CD4-positive, CD25-positive, alpha-beta regulatory T cell (primary cell): ENCODE measurements around the gene CITED4. TPM values are rescaled to one million over a fixed set of nuclear protein-coding genes. Genes with fewer than 3 reads are reported as not detected.

Experiments used
- ATAC-seq, 2 donors: fragments of 150-1000 bp; cut with Tn5 transposase; one replicate each; pipeline ENCODE4 v1.10.0; 2021; ENCODE audit warnings: low read depth in 2 of 2, moderate number of reproducible peaks in 2 of 2, moderate library complexity in 1 of 2
- DNase-seq, 3 donors: peaks; one replicate each; pipeline versions ENCODE4 v3.0.0 to v3.0.0-alpha.2; 2012 to 2022; ENCODE audit warnings: mixed read lengths in 1 of 3
- H3K27ac ChIP-seq: one replicate; pipeline ENCODE4 v1.7.0; 2013; ENCODE audit warnings: mild to moderate bottlenecking, low read length; ENCODE audit not compliant: insufficient read depth, poor library complexity, severe bottlenecking
- H3K27me3 ChIP-seq: one replicate; pipeline ENCODE4 v1.7.0; 2013; ENCODE audit warnings: low read length; ENCODE audit not compliant: control insufficient read depth, insufficient read depth
- H3K36me3 ChIP-seq: one replicate; pipeline ENCODE4 v1.7.0; 2013; ENCODE audit warnings: mild to moderate bottlenecking, low read length, moderate library complexity; ENCODE audit not compliant: control insufficient read depth, insufficient read depth
- H3K4me1 ChIP-seq: 2 replicates; pipeline ENCODE4 v1.7.0; 2013; ENCODE audit warnings: mild to moderate bottlenecking, low read length; ENCODE audit not compliant: insufficient read depth, control insufficient read depth, poor library complexity, severe bottlenecking
- H3K4me3 ChIP-seq: one replicate; pipeline ENCODE4 v1.7.0; 2013; ENCODE audit warnings: low read depth, mild to moderate bottlenecking, low read length, moderate library complexity
- H3K9me3 ChIP-seq, 2 experiments: 1 replicate in 1 of 2; 2 replicates in 1 of 2; pipeline ENCODE4 v1.7.0; 2013; ENCODE audit warnings: low read length in 2 of 2, mild to moderate bottlenecking in 1 of 2, moderate library complexity in 1 of 2; ENCODE audit not compliant: control insufficient read depth in 2 of 2
- H3K27ac Mint-ChIP-seq, 3 donors: one replicate each; pipeline ENCODE4 v1.8.0; 2020 to 2022; ENCODE audit warnings: mild to moderate bottlenecking in 3 of 3, mixed read lengths in 3 of 3, moderate library complexity in 2 of 3
- H3K27me3 Mint-ChIP-seq: one replicate; pipeline ENCODE4 v1.8.0; 2022; ENCODE audit warnings: mild to moderate bottlenecking, mixed read lengths
- H3K36me3 Mint-ChIP-seq: one replicate; pipeline ENCODE4 v1.8.0; 2020; ENCODE audit warnings: mixed read lengths
- H3K4me1 Mint-ChIP-seq, 4 donors: one replicate each; pipeline ENCODE4 v1.8.0; 2020 to 2022; ENCODE audit warnings: mixed read lengths in 4 of 4, mild to moderate bottlenecking in 1 of 4
- H3K4me3 Mint-ChIP-seq, 4 donors: one replicate each; pipeline ENCODE4 v1.8.0; 2020 to 2022; ENCODE audit warnings: mild to moderate bottlenecking in 4 of 4, mixed read lengths in 4 of 4, moderate library complexity in 3 of 4
- H3K9me3 Mint-ChIP-seq, 7 donors: one replicate each; pipeline ENCODE4 v1.8.0; 2020 to 2022; ENCODE audit warnings: mixed read lengths in 7 of 7, mild to moderate bottlenecking in 3 of 7, moderate library complexity in 2 of 7
- polyA plus RNA-seq, 4 donors: library from polyadenylated mRNA; unstranded; fragments of 300-500 nt; fragmentation: Illumina TruSeq; gene quantifications; one replicate each; pipeline ENCODE4 v1.2.3, GENCODE V29; 2021
- total RNA-seq: library from RNA; stranded (reverse); gene quantifications from one replicate; pipeline ENCODE4 v1.2.3, GENCODE V29; 2022

CITED4 gene
- total RNA-seq (14.8 TPM), polyA plus RNA-seq (10 to 100 TPM in 3 of 4 donors, 1 to 10 TPM in 1; 7.0 to 15.8 (median 13.3) TPM)

- no peaks in the 10 kb centered on the region for H3K9me3 Mint-ChIP-seq
- no peaks in the 10 kb centered on the region for H3K36me3 Mint-ChIP-seq
- DNase-seq (peak; percentile 92 to 96 (median 95)), ATAC-seq (peak; percentile 88 to 89)
- H3K36me3 ChIP-seq, result no peaks in the 10 kb centered on the region
- H3K9me3 ChIP-seq, result no peaks in the 10 kb centered on the region
- H3K4me1 Mint-ChIP-seq, result peaks cover 0 to 24% (median 16%) of the 10 kb centered on the region in 4 donors
- H3K27me3 Mint-ChIP-seq, result peaks cover 15% of the 10 kb centered on the region
- peaks cover 15% of the 10 kb centered on the region for H3K4me1 ChIP-seq
- no peaks in the 10 kb centered on the region for H3K27me3 ChIP-seq
- peak within 1 kb of the TSS; percentile 78 for H3K27ac ChIP-seq
- peak within 1 kb of the TSS; percentile 78 for H3K4me3 ChIP-seq
- peak within 1 kb of the TSS; percentile 96 to 100 (median 99) for H3K27ac Mint-ChIP-seq
- H3K4me3 Mint-ChIP-seq, result peak within 1 kb of the TSS; percentile 96 to 98 (median 98)
These were observed at the start of gene CITED4 for GRCh38 chr1:40862008-40862863. CITED4 (minus strand) TSS chr1:40862363; CDS start chr1:40862127, 236 bp downstream.

- Histone ChIP-seq H3K27ac (no peak overlapping the region), H3K4me1 (no peaks in the 10 kb centered on the region), H3K4me3 (no peak overlapping the region), H3K27me3 (no peaks in the 10 kb centered on the region), H3K9me3 (no peaks in the 10 kb centered on the region), H3K36me3 (no peaks in the 10 kb centered on the region)
- Mint-ChIP-seq H3K36me3 (no peaks in the 10 kb centered on the region), H3K9me3 (no peaks in the 10 kb centered on the region), H3K27me3 (peaks cover 7% of the 10 kb centered on the region), H3K4me1 (no peaks in the 10 kb centered on the region), H3K4me3 (no peak overlapping the region), H3K27ac (no peak overlapping the region)
- DNase-seq, result no peak
- no peak for ATAC-seq
These were observed 48.9 kb upstream of the CITED4 start for GRCh38 chr1:40911105-40911504.

GRCh38 chr1:40909281-40909680 is 47.1 kb upstream of the CITED4 start:
- no peaks in the 10 kb centered on the region for H3K9me3 Mint-ChIP-seq
- ATAC-seq (no peak), DNase-seq (no peak)
- no peaks in the 10 kb centered on the region for H3K4me1 Mint-ChIP-seq
- no peak overlapping the region for H3K27ac ChIP-seq
- no peaks in the 10 kb centered on the region for H3K36me3 ChIP-seq
- H3K4me1 ChIP-seq, result no peaks in the 10 kb centered on the region
- no peak overlapping the region for H3K4me3 Mint-ChIP-seq
- no peaks in the 10 kb centered on the region for H3K27me3 ChIP-seq
- no peaks in the 10 kb centered on the region for H3K36me3 Mint-ChIP-seq
- no peak overlapping the region for H3K4me3 ChIP-seq
- H3K9me3 ChIP-seq, result no peaks in the 10 kb centered on the region
- H3K27me3 Mint-ChIP-seq, result peaks cover 7% of the 10 kb centered on the region
- no peak overlapping the region for H3K27ac Mint-ChIP-seq

GRCh38 chr1:40908350-40908749 is 46.2 kb upstream of the CITED4 start:
- Histone ChIP-seq H3K4me3 (no peak overlapping the region), H3K27me3 (no peaks in the 10 kb centered on the region), H3K4me1 (no peaks in the 10 kb centered on the region), H3K36me3 (no peaks in the 10 kb centered on the region), H3K9me3 (no peaks in the 10 kb centered on the region), H3K27ac (no peak overlapping the region)
- DNase-seq (no peak), ATAC-seq (no peak)
- H3K27me3 Mint-ChIP-seq, result peaks cover 7% of the 10 kb centered on the region
- no peaks in the 10 kb centered on the region for H3K36me3 Mint-ChIP-seq
- no peaks in the 10 kb centered on the region for H3K9me3 Mint-ChIP-seq
- H3K4me3 Mint-ChIP-seq, result no peak overlapping the region
- no peaks in the 10 kb centered on the region for H3K4me1 Mint-ChIP-seq
- no peak overlapping the region for H3K27ac Mint-ChIP-seq

- Mint-ChIP-seq H3K27ac (no peak overlapping the region), H3K4me1 (no peaks in the 10 kb centered on the region), H3K27me3 (peaks cover 7% of the 10 kb centered on the region), H3K36me3 (no peaks in the 10 kb centered on the region), H3K4me3 (no peak overlapping the region), H3K9me3 (no peaks in the 10 kb centered on the region)
- H3K27ac ChIP-seq, result no peak overlapping the region
- ATAC-seq, result no peak
- no peaks in the 10 kb centered on the region for H3K27me3 ChIP-seq
- no peaks in the 10 kb centered on the region for H3K36me3 ChIP-seq
- H3K4me1 ChIP-seq, result no peaks in the 10 kb centered on the region
- no peak for DNase-seq
- H3K9me3 ChIP-seq, result no peaks in the 10 kb centered on the region
- H3K4me3 ChIP-seq, result no peak overlapping the region
These were observed 45.7 kb upstream of the CITED4 start for GRCh38 chr1:40907899-40908298.

- no peaks in the 10 kb centered on the region for H3K4me1 Mint-ChIP-seq
These were observed 44.7 kb upstream of the CITED4 start for GRCh38 chr1:40906781-40907400.

GRCh38 chr1:40905061-40905460 is 42.9 kb upstream of the CITED4 start:
- Mint-ChIP-seq H3K27ac (no peak overlapping the region), H3K27me3 (peaks cover 4% of the 10 kb centered on the region), H3K36me3 (no peaks in the 10 kb centered on the region), H3K4me3 (no peak overlapping the region), H3K9me3 (no peaks in the 10 kb centered on the region), H3K4me1 (no peaks in the 10 kb centered on the region)
- Histone ChIP-seq H3K27me3 (no peaks in the 10 kb centered on the region), H3K4me1 (no peaks in the 10 kb centered on the region), H3K9me3 (no peaks in the 10 kb centered on the region), H3K4me3 (no peak overlapping the region), H3K36me3 (no peaks in the 10 kb centered on the region), H3K27ac (no peak overlapping the region)
- DNase-seq (no peak), ATAC-seq (no peak)

More at GRCh38 chr1:40906781-40907400, 44.7 kb upstream of the CITED4 start:
- Histone ChIP-seq H3K9me3 (no peaks in the 10 kb centered on the region), H3K36me3 (no peaks in the 10 kb centered on the region), H3K27me3 (no peaks in the 10 kb centered on the region), H3K27ac (no peak overlapping the region), H3K4me3 (no peak overlapping the region), H3K4me1 (no peaks in the 10 kb centered on the region)
- H3K4me3 Mint-ChIP-seq, result no peak overlapping the region
- no peaks in the 10 kb centered on the region for H3K9me3 Mint-ChIP-seq
- no peak for ATAC-seq
- no peak for DNase-seq
- H3K27me3 Mint-ChIP-seq, result peaks cover 7% of the 10 kb centered on the region
- H3K27ac Mint-ChIP-seq, result no peak overlapping the region
- H3K36me3 Mint-ChIP-seq, result no peaks in the 10 kb centered on the region
